Measurements from ENCODE around the gene CERKL.
A peak's percentile ranks its signal among the peaks of the same experiment; 100 is the strongest.

Gene CERKL

DNA sequence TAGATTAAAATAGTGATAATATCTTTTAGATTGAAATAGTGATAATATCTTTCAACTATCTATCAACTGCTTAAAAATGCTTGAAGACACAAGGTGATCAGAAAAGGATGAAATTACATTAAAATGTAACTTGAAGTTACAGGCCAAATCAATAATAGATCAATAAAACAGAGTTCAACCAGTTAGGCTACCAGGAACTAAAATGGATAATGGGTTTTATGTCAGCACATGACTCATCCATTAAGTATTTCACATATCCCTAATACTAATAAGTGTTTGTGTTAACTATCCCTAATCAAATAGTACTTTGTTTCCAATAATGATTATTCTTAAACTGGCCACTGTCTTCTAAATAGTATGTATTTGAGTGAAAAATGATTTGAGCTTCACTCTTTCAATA is 33.7 kb downstream of the CERKL start:
- DNase-seq: no peak

DNA sequence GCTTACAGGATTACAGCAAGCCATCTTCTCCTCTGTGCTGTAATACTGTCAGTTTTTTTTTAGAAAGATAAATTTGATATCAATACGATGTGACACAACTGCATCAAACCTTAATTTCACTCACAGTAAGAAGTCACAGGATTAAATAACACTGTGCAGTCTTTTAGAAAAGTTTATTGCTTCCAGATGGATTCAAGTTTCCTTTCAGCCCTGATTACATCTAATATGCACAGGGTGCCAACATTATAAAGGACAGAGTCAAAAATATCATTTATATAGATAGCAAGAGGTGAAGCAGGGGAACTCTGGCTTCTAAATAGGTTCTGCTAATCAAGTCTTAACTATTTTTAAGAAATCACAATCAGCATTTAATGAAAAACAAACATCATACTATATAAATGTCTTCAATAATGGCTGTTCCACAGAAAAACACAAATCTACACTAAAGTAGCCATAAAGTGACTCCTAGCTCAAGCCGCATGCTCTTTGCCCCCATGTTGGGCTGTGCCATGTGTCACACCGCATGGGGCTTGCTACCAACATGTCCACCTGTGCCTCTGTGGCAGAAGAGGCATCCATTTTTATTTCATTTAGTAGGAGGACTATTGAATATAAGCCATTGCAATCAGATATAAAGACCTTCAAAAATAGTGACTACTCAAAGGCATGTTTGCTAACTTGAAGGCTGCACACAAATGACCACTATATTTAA is 35.0 kb downstream of the CERKL start:
- DNase-seq: no peak

DNA sequence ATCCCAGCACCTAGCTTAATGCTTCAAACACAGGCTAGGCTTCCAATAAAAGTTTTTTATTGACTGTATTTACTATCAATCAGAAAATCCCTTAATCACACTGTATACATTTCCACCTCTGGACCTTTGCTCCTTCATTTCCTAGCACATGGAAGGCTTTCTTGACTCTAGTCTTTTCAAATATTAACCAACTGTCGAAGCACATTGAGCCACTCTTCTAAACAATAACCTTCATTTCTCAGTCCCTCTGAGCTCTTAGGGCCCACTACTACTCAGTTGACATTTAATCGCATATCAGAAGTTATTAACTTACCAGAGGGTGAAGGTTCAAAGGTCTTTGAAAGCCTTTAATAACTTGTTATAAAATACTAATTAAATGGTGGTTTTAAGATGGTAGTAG is 37.4 kb downstream of the CERKL start:
- no peak for DNase-seq

DNA sequence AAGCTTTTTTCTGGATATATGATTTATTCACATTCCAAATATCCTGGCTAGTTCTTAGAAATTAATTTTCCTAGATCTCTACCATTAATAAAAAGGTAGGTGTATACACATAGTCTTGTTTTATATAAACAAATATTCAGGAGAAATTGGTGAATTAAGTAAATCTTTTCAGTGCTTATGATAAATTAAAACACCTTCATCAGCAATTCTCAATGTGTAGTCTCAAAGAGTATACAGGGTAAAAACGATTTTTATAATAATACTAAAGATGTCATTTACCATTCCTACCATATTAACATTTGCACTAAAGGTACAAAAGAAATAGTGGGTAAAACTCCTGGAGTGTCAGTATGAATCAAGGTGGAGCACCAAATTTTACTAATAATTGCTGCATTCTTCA is 40.2 kb downstream of the CERKL start:
- DNase-seq: no peak

DNA sequence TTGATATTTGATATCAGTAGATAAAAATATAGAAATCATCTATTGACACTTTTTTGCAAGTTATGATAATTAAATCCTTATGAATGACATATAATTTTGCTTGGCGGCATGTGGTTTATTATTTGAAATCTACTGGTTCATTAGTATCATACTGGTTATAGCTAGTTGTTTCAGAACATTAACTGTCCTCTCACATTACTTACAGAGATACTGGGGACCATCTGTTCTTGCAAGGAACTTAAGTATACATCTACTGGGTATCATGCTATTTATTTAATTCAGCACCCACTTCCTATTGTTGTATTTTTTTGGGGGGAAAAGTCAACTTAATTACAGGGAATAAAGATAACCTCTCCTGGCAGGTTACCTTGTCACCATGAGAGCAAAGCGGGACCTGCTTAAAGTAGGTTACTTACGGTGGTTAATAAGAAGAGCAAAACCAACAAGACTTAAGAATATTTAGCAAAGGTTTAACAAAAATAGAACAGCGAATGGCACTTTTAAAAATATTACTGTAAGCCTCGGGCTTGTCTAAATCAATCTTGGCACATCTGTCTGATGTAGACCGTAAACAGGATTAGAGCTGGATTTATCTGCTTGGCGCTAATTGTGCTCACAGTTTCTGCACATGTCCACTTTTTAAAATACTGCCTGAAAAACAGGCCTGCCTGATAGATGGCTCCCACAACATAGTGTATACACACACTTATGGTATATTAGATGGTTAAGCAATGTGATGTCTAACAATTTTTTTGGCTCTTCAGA is 41.8 kb downstream of the CERKL start:
- no peak for DNase-seq

DNA sequence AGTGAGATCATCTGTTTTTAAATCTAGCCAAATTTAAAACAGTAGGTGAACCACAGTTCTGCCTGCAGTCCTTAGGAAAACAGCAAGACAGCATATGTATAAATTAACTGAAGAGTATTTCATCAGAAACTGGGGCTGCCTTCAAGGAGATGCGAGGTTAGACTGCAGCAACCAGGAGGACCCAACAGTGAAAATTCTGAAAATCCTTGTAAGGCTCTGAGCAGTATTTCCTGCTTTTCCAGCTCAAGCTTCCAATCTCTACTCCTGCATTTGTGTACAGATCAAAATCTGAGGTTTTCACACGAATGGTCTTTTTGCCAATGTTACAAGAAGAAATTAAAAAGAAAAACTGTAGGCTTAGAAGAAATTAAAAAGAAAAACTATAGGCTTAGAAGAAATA is 43.7 kb downstream of the CERKL start:
- DNase-seq: no peak

DNA sequence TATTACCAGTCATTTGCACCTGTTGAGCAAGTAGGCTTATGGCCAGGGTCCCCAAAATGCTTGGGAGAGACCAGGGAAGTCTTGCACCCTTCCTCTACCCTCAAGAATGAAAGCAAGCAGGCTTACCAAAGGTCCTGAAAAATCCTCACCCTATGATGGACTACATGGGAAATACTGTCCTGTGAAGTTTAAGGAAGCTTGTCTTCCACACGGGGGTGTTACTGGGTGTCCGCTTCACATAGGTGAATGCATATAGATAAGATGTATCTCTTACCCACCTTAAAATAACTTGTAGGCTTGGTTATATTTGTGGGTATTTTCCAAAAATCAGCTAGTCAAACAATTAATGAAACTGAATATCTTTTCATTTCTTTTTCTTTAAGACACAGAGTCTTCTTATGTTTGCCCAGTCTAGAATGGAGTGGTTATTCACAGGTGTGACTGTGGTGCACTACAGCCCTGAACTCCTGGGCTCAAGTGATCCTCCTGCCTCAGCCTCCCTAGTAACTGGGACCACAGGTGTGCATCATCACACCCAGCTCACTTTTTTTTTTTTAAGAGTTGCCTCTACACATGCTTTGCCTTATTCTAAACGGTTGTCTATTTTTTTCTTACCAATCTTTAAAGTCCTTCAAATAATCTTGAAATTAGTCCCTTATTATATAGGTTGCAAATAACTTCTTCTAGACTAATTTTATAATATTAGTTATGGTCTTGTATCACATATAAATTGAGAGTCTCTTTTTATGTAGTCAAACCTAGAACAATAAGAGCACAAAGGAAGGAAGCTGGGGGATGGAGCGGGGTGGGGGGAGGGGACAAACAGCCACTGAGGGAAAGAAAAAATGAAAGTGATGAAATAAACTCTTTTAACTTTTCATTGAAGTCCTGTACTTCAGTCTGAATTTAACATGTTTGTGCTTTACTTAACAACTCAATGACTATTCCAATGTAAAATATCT is 49.0 kb downstream of the CERKL start:
- DNase-seq: no peak

DNA sequence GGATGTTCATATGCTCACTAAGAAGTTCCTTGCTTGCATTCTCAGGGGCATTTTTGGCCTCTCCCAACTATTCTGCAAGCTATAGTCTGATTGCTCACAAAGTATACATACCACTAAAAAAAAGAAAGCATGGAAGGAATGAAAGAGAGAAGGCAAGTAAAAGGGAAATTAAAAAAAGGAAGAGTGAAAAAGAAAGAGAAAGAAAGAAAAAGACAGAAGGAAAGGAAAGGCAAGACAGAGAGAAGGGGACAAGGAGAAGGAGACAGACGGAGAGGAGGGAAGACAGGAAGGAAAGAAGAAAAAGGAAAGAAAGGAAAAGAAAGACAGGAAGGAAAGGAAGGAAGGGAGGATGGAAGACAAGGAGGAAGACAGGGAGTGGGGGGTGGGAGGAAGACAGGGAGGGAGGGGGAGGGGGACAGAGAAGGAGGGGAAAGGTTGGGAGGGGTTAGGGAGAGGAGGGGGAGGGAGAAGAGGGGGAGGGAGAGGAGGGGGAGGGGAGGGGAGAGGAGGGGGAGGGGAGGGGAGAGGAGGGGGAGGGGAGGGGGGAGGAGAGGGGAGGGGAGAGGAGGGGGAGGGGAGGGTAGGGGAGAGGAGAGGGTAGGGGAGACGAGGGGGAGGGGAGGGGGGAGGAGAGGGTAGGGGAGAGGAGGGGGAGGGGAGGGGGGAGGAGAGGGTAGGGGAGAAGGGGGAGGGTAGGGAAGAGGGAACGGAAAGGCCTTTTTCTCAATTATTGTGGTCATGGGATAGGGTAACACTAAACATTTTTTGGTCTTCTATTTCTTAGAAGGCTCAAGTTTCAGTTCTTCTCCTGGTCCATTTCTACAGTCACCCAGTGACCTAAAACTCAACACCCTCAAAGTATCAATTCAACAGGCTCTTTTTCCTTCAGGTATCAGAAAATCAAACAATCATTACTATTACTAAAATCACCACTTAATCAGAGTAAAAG is 50.7 kb downstream of the CERKL start:
- DNase-seq: no peak

DNA sequence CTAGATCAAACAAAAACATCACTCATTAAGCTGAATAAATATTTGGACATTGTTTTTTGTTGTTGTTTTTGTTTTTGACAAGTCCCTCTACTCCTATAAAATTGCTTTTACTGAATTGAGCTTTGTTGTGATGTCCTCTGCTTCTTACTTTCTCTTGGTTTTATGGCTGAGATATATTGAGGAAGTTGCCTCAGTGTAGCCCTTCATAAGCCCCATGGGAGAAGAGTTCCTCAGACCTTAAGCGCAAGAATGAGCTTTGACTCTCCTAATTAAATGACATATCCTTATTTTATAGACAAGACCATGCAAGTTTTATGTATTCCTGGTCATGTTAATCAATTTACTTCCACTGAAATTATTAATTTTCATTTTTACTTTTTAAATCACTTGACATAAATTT is 54.9 kb downstream of the CERKL start:
- no peak for DNase-seq

DNA sequence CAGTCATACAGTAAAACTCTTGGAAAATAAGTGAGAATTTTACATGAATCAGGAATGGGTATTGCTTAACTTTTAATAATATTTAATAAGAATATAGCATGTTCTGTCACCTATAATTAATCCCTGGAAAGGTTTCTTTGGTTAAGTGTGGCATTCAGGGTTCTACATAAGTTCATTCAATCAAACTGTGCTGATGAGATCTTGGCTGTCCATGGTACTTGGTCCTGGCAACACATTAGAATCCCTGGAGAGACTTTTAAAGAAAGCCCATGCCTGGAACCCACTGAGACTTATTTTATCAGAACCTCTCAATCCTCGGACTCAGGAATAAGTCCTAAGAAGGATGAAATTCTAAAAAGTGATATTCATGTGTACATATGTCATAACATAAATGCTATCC is 60.3 kb downstream of the CERKL start:
- DNase-seq: no peak

DNA sequence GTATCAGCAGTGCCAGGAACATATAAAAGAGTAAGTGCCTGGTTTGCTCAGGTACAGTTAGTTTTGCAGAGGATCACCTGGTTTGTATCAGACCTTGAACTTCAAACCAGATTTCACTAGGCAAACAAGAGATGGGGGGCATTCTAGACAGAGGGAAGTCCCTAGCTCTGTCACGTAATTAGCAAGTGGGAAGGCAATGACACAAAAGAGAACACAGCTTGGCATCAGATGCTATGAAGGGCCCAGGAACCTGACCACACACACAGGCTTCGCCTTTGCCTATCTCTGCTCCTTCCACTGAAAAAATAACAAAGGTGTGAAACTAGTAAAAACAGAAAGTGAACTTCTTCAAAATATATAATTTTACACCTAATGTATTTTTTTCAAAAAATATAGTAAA is 62.6 kb downstream of the CERKL start:
- DNase-seq: no peak

DNA sequence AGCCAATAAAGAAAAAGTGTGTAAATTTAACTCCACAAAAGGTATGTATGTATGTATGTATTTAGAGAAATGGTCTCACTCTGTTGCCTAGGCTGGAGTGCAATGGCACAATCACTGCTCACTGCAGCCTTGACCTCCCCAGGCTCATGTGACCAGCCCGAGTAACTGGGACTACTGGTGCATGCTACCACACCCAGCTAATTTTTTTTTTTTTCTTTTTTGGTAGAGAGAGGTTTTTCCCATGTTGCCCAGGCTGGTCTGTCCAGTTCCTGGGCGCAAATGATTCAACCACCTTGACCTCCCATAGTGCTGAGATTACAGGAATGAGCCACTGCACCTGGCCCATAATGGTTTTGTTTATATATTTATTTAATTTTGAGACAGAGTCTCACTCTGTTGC is 67.1 kb downstream of the CERKL start:
- DNase-seq: no peak

DNA sequence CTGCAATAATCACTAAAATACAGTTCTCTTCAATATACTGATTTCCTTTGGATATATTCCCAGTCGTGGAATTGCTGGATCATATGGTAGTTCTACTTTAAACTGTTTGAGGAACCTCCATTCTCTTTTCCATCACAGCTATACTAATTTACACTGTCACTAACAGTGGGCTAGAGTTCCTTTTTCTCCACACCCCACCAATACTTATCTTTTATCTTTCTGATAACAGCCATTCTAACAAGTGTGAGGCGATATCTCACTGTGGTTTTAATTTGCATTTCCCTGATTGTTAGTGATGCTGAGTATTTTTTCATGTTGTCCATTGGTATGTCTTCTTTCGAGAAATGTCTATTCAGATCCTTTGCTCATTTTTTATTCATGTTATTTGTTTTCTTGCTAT is 68.4 kb downstream of the CERKL start:
- DNase-seq: no peak

DNA sequence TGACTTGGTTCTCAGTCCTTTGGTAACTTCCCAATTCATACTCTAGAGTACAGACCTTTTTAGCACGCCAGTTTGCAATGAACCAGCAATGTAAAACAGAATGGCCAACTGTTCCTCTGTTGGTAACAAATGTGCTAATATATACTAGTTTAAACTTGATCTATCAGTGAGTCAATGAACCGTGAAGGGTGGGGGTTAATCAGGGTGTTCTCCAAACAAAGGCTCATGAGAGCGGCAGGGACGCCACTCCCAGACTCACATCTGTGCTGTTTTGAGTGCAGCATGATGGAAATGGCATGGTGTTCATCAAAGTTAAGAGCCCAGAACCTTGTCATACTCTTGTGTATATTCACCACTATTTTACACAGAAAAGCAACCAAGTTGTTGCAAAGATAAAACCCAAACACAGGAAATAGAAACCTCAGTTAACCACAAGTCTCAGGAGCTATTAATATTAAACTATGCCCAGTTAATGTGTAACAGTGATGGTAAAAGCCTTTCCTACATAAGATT is 70.3 kb downstream of the CERKL start:
- peak; percentile 88 for DNase-seq

DNA sequence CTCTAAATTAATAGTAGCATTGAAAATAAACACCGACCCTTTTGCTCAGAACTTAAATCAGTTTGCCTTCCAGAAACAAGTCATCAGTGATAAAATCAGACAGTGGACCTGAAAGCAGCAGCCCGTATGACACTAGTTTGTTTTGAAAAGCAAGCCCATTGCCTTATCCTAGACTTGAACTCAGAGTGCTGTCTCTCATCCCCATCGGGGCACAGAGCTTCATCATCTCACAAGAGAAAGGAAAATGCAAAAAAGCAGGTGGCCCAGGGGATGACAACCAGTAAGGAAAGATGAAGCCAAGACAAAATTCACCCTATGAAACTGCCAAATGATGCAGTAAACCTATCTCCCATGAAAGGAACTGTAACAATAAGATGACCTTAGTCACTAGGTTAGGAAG is 71.2 kb downstream of the CERKL start:
- no peak for DNase-seq

DNA sequence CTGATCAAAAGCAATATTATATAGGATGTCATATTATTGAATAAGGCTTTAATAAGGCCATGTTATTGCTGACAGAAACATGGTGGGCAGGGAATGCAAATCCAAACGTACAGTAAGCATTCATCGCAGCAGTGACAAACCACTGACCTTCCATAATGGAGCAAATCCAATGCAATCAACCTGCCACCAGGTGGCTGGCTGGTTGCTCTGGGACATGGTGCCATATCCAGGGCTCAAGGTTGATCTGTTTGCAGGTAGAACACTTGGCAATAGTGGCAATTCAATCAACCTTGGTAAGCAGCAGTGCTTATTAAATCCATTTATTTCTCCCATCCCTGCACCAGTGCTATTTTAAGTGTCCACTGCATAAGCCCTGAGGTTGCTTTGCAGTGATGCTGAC is 75.4 kb downstream of the CERKL start:
- no peak for DNase-seq

DNA sequence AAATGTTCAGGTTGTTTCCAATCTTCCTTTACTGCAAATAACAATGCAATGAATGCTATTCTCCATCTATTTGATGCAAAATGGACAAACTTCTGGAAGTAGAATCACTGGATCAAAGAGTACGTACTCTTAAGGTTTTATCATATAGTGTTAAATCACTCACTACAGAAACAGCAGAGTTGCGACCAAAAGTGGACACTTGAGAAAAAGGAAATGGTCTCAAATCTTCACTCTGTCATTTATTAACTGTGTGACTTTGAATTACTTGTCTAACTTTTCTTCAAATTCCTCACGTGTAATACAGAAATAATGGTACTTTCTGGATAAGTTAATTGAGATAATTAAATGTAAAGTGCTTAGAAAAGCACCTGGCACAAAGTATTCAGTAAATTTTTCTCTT is 78.1 kb downstream of the CERKL start:
- no peak for DNase-seq

DNA sequence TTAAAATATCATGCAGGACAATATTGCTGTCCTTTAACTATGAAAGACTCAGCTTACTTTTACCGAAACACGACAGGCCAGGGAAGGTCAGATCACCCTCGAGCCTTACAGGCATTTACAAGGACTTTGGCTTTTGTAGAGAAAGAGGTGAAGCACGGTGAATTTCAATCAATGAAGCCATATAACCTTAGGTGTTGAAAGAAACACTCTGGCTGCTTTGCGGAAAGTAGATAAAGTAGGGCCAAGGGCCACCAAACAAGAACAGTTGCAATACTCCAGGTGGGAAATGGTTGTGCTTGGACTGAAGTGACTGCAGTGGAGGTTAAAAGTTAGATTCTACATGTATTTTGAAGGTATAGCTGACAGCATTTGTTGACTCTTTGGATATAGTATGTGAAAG is 80.5 kb downstream of the CERKL start:
- DNase-seq: no peak

DNA sequence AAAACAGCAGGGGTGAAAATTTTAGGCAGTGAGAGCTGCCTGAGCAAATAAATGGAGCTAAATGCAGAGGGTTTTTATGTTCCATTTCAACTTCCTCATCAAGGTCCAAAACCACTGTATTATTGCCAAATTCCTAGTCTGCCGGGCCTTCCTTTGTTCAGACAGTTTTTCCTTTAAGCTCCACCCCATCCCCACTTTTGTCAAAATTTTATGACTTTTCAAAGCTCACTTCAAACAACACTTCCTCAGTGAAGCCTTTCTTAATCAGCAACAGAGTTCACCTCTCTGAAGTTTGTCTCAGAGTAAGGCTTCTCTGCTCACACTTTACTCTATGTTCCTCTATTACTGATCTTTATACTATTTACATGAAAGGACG is 81.3 kb downstream of the CERKL start:
- DNase-seq: no peak

DNA sequence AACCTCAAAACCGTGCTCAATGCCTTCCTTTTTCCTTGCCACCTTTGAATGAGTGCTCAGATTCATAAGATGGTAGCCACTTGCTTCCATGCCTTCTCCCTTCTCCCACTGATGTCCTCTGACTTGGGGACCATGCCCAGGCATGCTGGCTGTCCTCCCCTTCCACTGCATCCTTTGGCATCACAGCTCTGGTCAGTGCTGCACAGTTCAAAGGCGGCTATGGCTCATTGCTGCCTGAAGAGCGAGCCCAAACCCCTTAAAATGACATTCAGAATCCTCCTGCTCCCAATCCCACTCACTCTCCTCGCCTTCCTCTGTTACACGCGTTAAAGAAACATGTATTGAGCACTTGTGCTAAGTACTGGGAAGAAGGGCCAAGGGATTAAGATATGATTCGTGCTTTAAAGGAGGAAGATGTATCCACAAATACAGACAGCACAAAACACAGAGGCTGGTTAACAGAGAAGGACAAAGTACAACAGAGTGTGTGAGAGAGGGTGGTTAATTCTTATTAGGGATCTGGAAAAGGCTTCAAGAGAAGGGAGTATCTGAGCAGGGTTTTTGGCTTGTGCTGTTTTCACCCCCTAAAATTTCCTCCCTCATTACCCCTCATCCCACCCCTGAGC is 81.8 kb downstream of the CERKL start:
- no peak for DNase-seq

DNA sequence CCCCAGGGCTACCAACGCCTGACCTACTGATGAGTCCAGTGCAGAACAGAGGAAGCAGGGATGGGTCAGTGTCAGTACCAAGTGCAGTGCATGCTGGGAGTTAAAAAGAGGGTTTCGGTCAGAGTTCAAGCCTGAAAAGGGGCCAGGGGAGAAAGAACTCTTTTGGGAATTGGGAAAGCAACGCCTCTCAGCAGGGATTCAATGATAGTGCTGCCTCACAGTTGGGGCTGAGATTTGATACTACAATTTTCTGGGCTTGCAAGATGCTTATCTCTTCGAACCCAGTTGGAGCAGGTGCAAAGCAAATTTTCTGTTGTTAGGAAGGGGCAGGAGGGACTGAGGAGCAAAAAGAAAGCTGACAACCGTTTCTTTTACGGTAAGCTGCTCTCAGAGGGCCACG is 82.6 kb downstream of the CERKL start:
- DNase-seq: peak; percentile 38

Measured in NCI-H526 treated with DMSO at 0.1 percent for 48 hours (cell line).